K562 (cell line): Measurements from ENCODE around the gene AFF3.

ENCODE experiments used
- CC2D1A ChIP-seq: fragments of 450-650 bp; IDR thresholded peaks from 2 replicates; pipeline ENCODE4 v1.6.1; 2017; ENCODE audit warnings: mild to moderate bottlenecking
- ELF1 ChIP-seq: fragments of 200-800 bp; sonication (Bioruptor generic); IDR thresholded peaks from 2 replicates; pipeline ENCODE4 v1.6.1; 2016; ENCODE audit warnings: missing genetic modification characterization, missing compliant biosample characterization
- HDAC2 ChIP-seq: fragments of 450-650 bp; IDR thresholded peaks from 2 replicates; pipeline ENCODE4 v1.6.1; 2016; ENCODE audit warnings: mild to moderate bottlenecking
- IRF2 ChIP-seq: sonication (generic); formaldehyde crosslinking; IDR thresholded peaks from 2 replicates; pipeline ENCODE4 v1.8.1; 2022; ENCODE audit warnings: mild to moderate bottlenecking, missing genetic modification reagents
- NR1H2 ChIP-seq: sonication (generic); formaldehyde crosslinking; IDR thresholded peaks from 2 replicates; pipeline ENCODE4 v1.4.0; 2020; ENCODE audit warnings: mild to moderate bottlenecking, missing genetic modification reagents
- ZKSCAN1 ChIP-seq: fragments of 150-350 bp; IDR thresholded peaks from 2 replicates; pipeline ENCODE4 v1.6.1; 2016; ENCODE audit warnings: low read depth, low read length
- ZNF217 ChIP-seq: sonication (generic); formaldehyde crosslinking; IDR thresholded peaks from 2 replicates; pipeline ENCODE4 v1.8.0; 2022; ENCODE audit warnings: mild to moderate bottlenecking, missing genetic modification reagents
- ZNF354B ChIP-seq: fragments of 250-450 bp; sonication (Bioruptor Pico); IDR thresholded peaks from 2 replicates; pipeline ENCODE4 v1.4.0; 2020
- ZNF589 ChIP-seq: fragments of 200-800 bp; sonication (Bioruptor generic); IDR thresholded peaks from 2 replicates; pipeline ENCODE4 v1.6.1; 2016; ENCODE audit warnings: low read depth, missing genetic modification characterization, missing compliant biosample characterization

DNA sequence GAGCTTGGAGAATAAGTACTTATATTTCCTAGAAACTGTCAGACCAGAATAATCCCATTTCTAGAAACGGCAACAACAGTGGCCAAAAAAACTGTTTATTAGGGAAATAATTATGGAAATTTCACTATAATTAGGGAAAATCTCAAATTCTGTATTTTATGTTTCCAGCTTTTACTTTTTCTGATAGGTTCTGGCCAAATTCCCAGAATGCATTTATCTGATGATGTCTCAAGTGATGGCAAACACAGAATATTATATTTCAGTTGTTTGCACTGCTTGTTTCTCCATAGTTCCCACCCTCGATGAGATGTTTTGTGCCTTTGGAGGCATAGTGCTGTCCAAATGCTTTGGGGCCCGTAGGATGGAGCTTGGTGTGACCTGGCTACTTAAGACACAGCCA, 66.9 kb downstream of the AFF3 start:
- TF ChIP-seq ZNF589 (CRISPR knock-in tag) (no peak), IRF2 (CRISPR knock-in tag) (no peak), ZKSCAN1 (no peak), ZNF217 (CRISPR knock-in tag) (no peak), HDAC2 (no peak), ZNF354B (CRISPR knock-in tag) (no peak), ELF1 (tag) (no peak), NR1H2 (CRISPR knock-in tag) (no peak), CC2D1A (no peak)
